WTC11 (cell line): ENCODE measurements around the gene SH3PXD2A. TPM values are rescaled to one million over a fixed set of nuclear protein-coding genes. Genes with fewer than 3 reads are reported as not detected.
A peak's percentile ranks its signal among the peaks of the same experiment; 100 is the strongest.

Experiments
- ATAC-seq: fragments of 200-7000 bp; cut with Tn5 transposase; 2 replicates; pipeline ENCODE4 v1.10.0; 2021; ENCODE audit warnings: mild to moderate bottlenecking, moderate library complexity
- CTCF ChIA-PET: fragments of 300-600 bp; sonication (Branson Sonifier 250); formaldehyde crosslinking; loops from one replicate; lab custom pipeline; 2021; ENCODE audit warnings: antibody characterized with exemption; lab: Charles Lee
- POLR2A ChIA-PET: fragments of 350-600 bp; sonication (Branson Sonifier 250); formaldehyde crosslinking; loops from one replicate; lab custom pipeline; 2021; ENCODE audit warnings: antibody characterized with exemption; lab: Charles Lee
- DNase-seq: peaks from one replicate; pipeline ENCODE4 v3.0.0; 2021; ENCODE audit warnings: low spot score
- H3K27ac Mint-ChIP-seq: 2 replicates; pipeline ENCODE4 v1.8.0; 2021; ENCODE audit warnings: mixed read lengths
- H3K27me3 Mint-ChIP-seq: 2 replicates; pipeline ENCODE4 v1.8.0; 2021; ENCODE audit warnings: low read depth, mild to moderate bottlenecking, moderate library complexity, mixed read lengths
- H3K36me3 Mint-ChIP-seq: 2 replicates; pipeline ENCODE4 v1.8.0; 2021; ENCODE audit warnings: mixed read lengths
- H3K4me1 Mint-ChIP-seq: 2 replicates; pipeline ENCODE4 v1.8.0; 2022; ENCODE audit warnings: mixed read lengths
- H3K4me3 Mint-ChIP-seq: 2 replicates; pipeline ENCODE4 v1.8.0; 2021; ENCODE audit warnings: mild to moderate bottlenecking, moderate library complexity, mixed read lengths
- H3K9me3 Mint-ChIP-seq: 2 replicates; pipeline ENCODE4 v1.8.0; 2021; ENCODE audit warnings: mixed read lengths
- ATF1 ChIP-seq: sonication (generic); formaldehyde crosslinking; IDR thresholded peaks from 2 replicates; pipeline ENCODE4 v1.8.1; 2023; ENCODE audit warnings: mild to moderate bottlenecking, moderate library complexity, missing genetic modification reagents
- ETV6 ChIP-seq: sonication (generic); formaldehyde crosslinking; IDR thresholded peaks from 2 replicates; pipeline ENCODE4 v1.8.1; 2022; ENCODE audit warnings: mild to moderate bottlenecking, missing genetic modification reagents
- GRHL2 ChIP-seq: fragments of 250-450 bp; sonication (Bioruptor Pico); IDR thresholded peaks from 2 replicates; pipeline ENCODE4 v1.8.0; 2022; ENCODE audit warnings: mild to moderate bottlenecking, moderate library complexity; ENCODE audit not compliant: insufficient replicate concordance, severe bottlenecking
- GTF2I ChIP-seq: fragments of 250-450 bp; sonication (Bioruptor Pico); conservative IDR thresholded peaks from 2 replicates; pipeline ENCODE4 v1.4.0; 2021; ENCODE audit warnings: mild to moderate bottlenecking
- IRF2 ChIP-seq: sonication (generic); formaldehyde crosslinking; IDR thresholded peaks from 2 replicates; pipeline ENCODE4 v1.8.0; 2022; ENCODE audit warnings: low read depth, missing genetic modification reagents, borderline replicate concordance
- MAX ChIP-seq: sonication (generic); formaldehyde crosslinking; IDR thresholded peaks from 2 replicates; pipeline ENCODE4 v1.8.0; 2022; ENCODE audit warnings: mild to moderate bottlenecking, missing genetic modification reagents
- NFE2L1 ChIP-seq: sonication (generic); formaldehyde crosslinking; IDR thresholded peaks from 2 replicates; pipeline ENCODE4 v1.8.1; 2023; ENCODE audit warnings: missing genetic modification reagents
- NFYB ChIP-seq: sonication (generic); formaldehyde crosslinking; conservative IDR thresholded peaks from 2 replicates; pipeline ENCODE4 v1.8.0; 2022; ENCODE audit warnings: low read depth, missing genetic modification reagents
- NR1H2 ChIP-seq: sonication (generic); formaldehyde crosslinking; IDR thresholded peaks from 2 replicates; pipeline ENCODE4 v1.9.0; 2021; ENCODE audit warnings: mild to moderate bottlenecking, moderate library complexity, missing genetic modification reagents
- SP1 ChIP-seq: sonication (generic); formaldehyde crosslinking; conservative IDR thresholded peaks from 2 replicates; pipeline ENCODE4 v1.8.1; 2022; ENCODE audit warnings: missing genetic modification reagents
- ZBTB21 ChIP-seq: sonication (generic); formaldehyde crosslinking; IDR thresholded peaks from 2 replicates; pipeline ENCODE4 v1.8.1; 2023; ENCODE audit warnings: mild to moderate bottlenecking, missing genetic modification reagents, borderline replicate concordance
- ZNF121 ChIP-seq: sonication (generic); formaldehyde crosslinking; IDR thresholded peaks from 2 replicates; pipeline ENCODE4 v1.8.0; 2023; ENCODE audit warnings: missing genetic modification reagents
- ZNF263 ChIP-seq: sonication (generic); formaldehyde crosslinking; IDR thresholded peaks from 2 replicates; pipeline ENCODE4 v1.8.1; 2022; ENCODE audit warnings: low read depth, mild to moderate bottlenecking, moderate library complexity, missing genetic modification reagents
- ZNF281 ChIP-seq: sonication (generic); formaldehyde crosslinking; IDR thresholded peaks from 2 replicates; pipeline ENCODE4 v1.8.0; 2023; ENCODE audit warnings: mild to moderate bottlenecking, missing genetic modification reagents
- ZNF317 ChIP-seq: sonication (generic); formaldehyde crosslinking; IDR thresholded peaks from 2 replicates; pipeline ENCODE4 v1.8.1; 2023; ENCODE audit warnings: low read depth, mild to moderate bottlenecking, moderate library complexity, missing genetic modification reagents, borderline replicate concordance
- total RNA-seq: library from RNA; stranded (reverse); gene quantifications from 3 replicates; pipeline ENCODE4 v1.2.3, GENCODE V29; 2021
- TF ChIP-seq, protein P1 (sequence below): sonication (generic); formaldehyde crosslinking; IDR thresholded peaks from 2 replicates; pipeline ENCODE4 v1.8.1; 2023; ENCODE audit warnings: mild to moderate bottlenecking, missing genetic modification reagents, borderline replicate concordance
- TF ChIP-seq, protein P2 (sequence below): sonication (generic); formaldehyde crosslinking; IDR thresholded peaks from 2 replicates; pipeline ENCODE4 v1.8.1; 2023; ENCODE audit warnings: mild to moderate bottlenecking, moderate library complexity, missing genetic modification reagents
- TF ChIP-seq, protein P3 (sequence below): fragments of 250-450 bp; sonication (Bioruptor Pico); IDR thresholded peaks from 2 replicates; pipeline ENCODE4 v1.8.0; 2021; ENCODE audit warnings: mild to moderate bottlenecking
- TF ChIP-seq, protein P4 (sequence below): sonication (generic); formaldehyde crosslinking; IDR thresholded peaks from 2 replicates; pipeline ENCODE4 v1.8.1; 2023; ENCODE audit warnings: mild to moderate bottlenecking, missing genetic modification reagents

The SH3PXD2A gene
- total RNA-seq, 1 experiment from 2014 or later, result 15.7 TPM

GRCh38 chr10:103841519-103841918 lies 13.9 kb downstream of the SH3PXD2A start:
- ChIA-PET CTCF (interaction anchor here (0.6 to 1.3 kb wide), 2 partner anchors 13 to 1452 kb away, joined by 3 to 4 read pairs; no protein-coding TSS in a partner anchor), POLR2A (no interaction called here)
- no peak overlapping the region for H3K4me3 Mint-ChIP-seq
- H3K27me3 Mint-ChIP-seq, result no peaks in the 10 kb centered on the region
- TF ChIP-seq ZBTB21 (no peak), GRHL2 (CRISPR knock-in tag) (no peak), ZNF263 (CRISPR knock-in tag) (no peak), IRF2 (CRISPR knock-in tag) (no peak), NFYB (no peak)
- H3K27ac Mint-ChIP-seq, result no peak overlapping the region
- ATAC-seq, result no peak
- no peaks in the 10 kb centered on the region for H3K36me3 Mint-ChIP-seq
- no peak for DNase-seq
- peaks cover 67% of the 10 kb centered on the region for H3K4me1 Mint-ChIP-seq
- H3K9me3 Mint-ChIP-seq, result no peaks in the 10 kb centered on the region

GRCh38 chr10:103840740-103841070 lies 14.7 kb downstream of the SH3PXD2A start:
- H3K27me3 Mint-ChIP-seq, result no peaks in the 10 kb centered on the region
- ATAC-seq (peak; percentile 58), DNase-seq (no peak)
- peak overlapping the region; percentile 35 for H3K27ac Mint-ChIP-seq
- no peaks in the 10 kb centered on the region for H3K36me3 Mint-ChIP-seq
- H3K4me3 Mint-ChIP-seq, result no peak overlapping the region; the same call in 1 of the 2 replicates
- POLR2A ChIA-PET, result no interaction called here
- H3K9me3 Mint-ChIP-seq, result no peaks in the 10 kb centered on the region
- H3K4me1 Mint-ChIP-seq, result peaks cover 66% of the 10 kb centered on the region
- CTCF ChIA-PET, result interaction anchor here (1.1 to 2.1 kb wide), 5 partner anchors 7 to 88 kb away, joined by 3 to 9 read pairs (median 4); no protein-coding TSS in a partner anchor
- TF ChIP-seq ZNF281 (CRISPR knock-in tag) (no peak), ZBTB21 (no peak), ATF1 (CRISPR knock-in tag) (no peak), ZNF317 (CRISPR knock-in tag) (no peak), GTF2I (CRISPR knock-in tag) (no peak), NR1H2 (no peak)
- TF ChIP-seq, protein P1, sequence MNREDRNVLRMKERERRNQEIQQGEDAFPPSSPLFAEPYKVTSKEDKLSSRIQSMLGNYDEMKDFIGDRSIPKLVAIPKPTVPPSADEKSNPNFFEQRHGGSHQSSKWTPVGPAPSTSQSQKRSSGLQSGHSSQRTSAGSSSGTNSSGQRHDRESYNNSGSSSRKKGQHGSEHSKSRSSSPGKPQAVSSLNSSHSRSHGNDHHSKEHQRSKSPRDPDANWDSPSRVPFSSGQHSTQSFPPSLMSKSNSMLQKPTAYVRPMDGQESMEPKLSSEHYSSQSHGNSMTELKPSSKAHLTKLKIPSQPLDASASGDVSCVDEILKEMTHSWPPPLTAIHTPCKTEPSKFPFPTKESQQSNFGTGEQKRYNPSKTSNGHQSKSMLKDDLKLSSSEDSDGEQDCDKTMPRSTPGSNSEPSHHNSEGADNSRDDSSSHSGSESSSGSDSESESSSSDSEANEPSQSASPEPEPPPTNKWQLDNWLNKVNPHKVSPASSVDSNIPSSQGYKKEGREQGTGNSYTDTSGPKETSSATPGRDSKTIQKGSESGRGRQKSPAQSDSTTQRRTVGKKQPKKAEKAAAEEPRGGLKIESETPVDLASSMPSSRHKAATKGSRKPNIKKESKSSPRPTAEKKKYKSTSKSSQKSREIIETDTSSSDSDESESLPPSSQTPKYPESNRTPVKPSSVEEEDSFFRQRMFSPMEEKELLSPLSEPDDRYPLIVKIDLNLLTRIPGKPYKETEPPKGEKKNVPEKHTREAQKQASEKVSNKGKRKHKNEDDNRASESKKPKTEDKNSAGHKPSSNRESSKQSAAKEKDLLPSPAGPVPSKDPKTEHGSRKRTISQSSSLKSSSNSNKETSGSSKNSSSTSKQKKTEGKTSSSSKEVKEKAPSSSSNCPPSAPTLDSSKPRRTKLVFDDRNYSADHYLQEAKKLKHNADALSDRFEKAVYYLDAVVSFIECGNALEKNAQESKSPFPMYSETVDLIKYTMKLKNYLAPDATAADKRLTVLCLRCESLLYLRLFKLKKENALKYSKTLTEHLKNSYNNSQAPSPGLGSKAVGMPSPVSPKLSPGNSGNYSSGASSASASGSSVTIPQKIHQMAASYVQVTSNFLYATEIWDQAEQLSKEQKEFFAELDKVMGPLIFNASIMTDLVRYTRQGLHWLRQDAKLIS (CRISPR knock-in tag), result no peak
- TF ChIP-seq, protein P2, sequence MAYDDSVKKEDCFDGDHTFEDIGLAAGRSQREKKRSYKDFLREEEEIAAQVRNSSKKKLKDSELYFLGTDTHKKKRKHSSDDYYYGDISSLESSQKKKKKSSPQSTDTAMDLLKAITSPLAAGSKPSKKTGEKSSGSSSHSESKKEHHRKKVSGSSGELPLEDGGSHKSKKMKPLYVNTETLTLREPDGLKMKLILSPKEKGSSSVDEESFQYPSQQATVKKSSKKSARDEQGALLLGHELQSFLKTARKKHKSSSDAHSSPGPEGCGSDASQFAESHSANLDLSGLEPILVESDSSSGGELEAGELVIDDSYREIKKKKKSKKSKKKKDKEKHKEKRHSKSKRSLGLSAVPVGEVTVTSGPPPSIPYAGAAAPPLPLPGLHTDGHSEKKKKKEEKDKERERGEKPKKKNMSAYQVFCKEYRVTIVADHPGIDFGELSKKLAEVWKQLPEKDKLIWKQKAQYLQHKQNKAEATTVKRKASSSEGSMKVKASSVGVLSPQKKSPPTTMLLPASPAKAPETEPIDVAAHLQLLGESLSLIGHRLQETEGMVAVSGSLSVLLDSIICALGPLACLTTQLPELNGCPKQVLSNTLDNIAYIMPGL, result no peak

- H3K9me3 Mint-ChIP-seq, result no peaks in the 10 kb centered on the region
- H3K4me1 Mint-ChIP-seq, result peaks cover 67% of the 10 kb centered on the region
- H3K36me3 Mint-ChIP-seq, result no peaks in the 10 kb centered on the region
- no peak overlapping the region; the same call in 1 of the 2 replicates for H3K4me3 Mint-ChIP-seq
- H3K27me3 Mint-ChIP-seq, result no peaks in the 10 kb centered on the region
- H3K27ac Mint-ChIP-seq, result peak overlapping the region; percentile 35
- DNase-seq, result peak; percentile 50
- peak; percentile 59 for ATAC-seq
- POLR2A ChIA-PET, result no interaction called here
- CTCF ChIA-PET, result interaction anchor here (1.1 to 2.1 kb wide), 6 partner anchors 8 to 154 kb away, joined by 3 to 9 read pairs (median 4); no protein-coding TSS in a partner anchor
- 0 out of 2 replicates have a peak, but pooled peaks have one; percentile 21 for TF ChIP-seq NFE2L1 (CRISPR knock-in tag)
- TF ChIP-seq SP1 (CRISPR knock-in tag), result peak; percentile 15; the same call in 1 of the 2 replicates
- 0 out of 2 replicates have a peak, but pooled peaks have one; percentile 21 for TF ChIP-seq ETV6 (CRISPR knock-in tag)
- TF ChIP-seq MAX, result peak; percentile 52; the same call in 1 of the 2 replicates
- 0 out of 2 replicates have a peak, but pooled peaks have one; percentile 39 for TF ChIP-seq ZNF121 (CRISPR knock-in tag)
- TF ChIP-seq, protein P3, sequence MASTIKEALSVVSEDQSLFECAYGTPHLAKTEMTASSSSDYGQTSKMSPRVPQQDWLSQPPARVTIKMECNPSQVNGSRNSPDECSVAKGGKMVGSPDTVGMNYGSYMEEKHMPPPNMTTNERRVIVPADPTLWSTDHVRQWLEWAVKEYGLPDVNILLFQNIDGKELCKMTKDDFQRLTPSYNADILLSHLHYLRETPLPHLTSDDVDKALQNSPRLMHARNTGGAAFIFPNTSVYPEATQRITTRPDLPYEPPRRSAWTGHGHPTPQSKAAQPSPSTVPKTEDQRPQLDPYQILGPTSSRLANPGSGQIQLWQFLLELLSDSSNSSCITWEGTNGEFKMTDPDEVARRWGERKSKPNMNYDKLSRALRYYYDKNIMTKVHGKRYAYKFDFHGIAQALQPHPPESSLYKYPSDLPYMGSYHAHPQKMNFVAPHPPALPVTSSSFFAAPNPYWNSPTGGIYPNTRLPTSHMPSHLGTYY (CRISPR knock-in tag), result no peak
- TF ChIP-seq, protein P4, sequence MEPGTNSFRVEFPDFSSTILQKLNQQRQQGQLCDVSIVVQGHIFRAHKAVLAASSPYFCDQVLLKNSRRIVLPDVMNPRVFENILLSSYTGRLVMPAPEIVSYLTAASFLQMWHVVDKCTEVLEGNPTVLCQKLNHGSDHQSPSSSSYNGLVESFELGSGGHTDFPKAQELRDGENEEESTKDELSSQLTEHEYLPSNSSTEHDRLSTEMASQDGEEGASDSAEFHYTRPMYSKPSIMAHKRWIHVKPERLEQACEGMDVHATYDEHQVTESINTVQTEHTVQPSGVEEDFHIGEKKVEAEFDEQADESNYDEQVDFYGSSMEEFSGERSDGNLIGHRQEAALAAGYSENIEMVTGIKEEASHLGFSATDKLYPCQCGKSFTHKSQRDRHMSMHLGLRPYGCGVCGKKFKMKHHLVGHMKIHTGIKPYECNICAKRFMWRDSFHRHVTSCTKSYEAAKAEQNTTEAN (CRISPR knock-in tag), result no peak
Observed at GRCh38 chr10:103839872-103840739, 15.3 kb downstream of the SH3PXD2A start.
